HL-60 (cell line): ENCODE measurements around the gene ACSL6.

ENCODE experiments used
- DNase-seq, 2 experiments: peaks; one replicate each; pipeline ENCODE4 v3.0.0-alpha.2; 2010 to 2020; ENCODE audit warnings: low read depth in 1 of 2, low spot score in 1 of 2
- H3K27ac ChIP-seq: fragments of 250-450 bp; sonication (Bioruptor Pico); replicated peaks from 2 replicates; pipeline ENCODE4 v1.5.1; 2020; ENCODE audit warnings: mild to moderate bottlenecking, moderate library complexity
- H3K27me3 ChIP-seq: fragments of 250-450 bp; sonication (Bioruptor Pico); 2 replicates; pipeline ENCODE4 v1.5.1; 2021; ENCODE audit warnings: mild to moderate bottlenecking, moderate library complexity; ENCODE audit not compliant: insufficient read depth, poor library complexity, severe bottlenecking
- H3K4me3 ChIP-seq: replicated peaks from 2 replicates; pipeline ENCODE4 v1.5.1; 2011; ENCODE audit warnings: mild to moderate bottlenecking, control low read depth, low read length; ENCODE audit not compliant: insufficient read depth
- GABPA ChIP-seq: IDR thresholded peaks from 2 replicates; pipeline ENCODE4 v1.6.1; 2012; ENCODE audit warnings: low read depth
- POLR2AphosphoS5 ChIP-seq: IDR thresholded peaks from 2 replicates; pipeline ENCODE4 v1.6.1; 2012; ENCODE audit warnings: low read depth
- SPI1 ChIP-seq: IDR thresholded peaks from 2 replicates; pipeline ENCODE4 v1.6.1; 2012; ENCODE audit warnings: low read depth, mild to moderate bottlenecking, borderline replicate concordance
- TF ChIP-seq, protein P1 (sequence below): IDR thresholded peaks from one replicate; pipeline ENCODE4 v1.5.1; 2011; ENCODE audit warnings: low read length, control low read depth, inconsistent platforms; ENCODE audit not compliant: insufficient read depth
- TF ChIP-seq, protein P2 (sequence below): IDR thresholded peaks from 2 replicates; pipeline ENCODE4 v1.6.1; 2012; ENCODE audit warnings: low read depth; ENCODE audit not compliant: insufficient replicate concordance

Gene ACSL6

DNA sequence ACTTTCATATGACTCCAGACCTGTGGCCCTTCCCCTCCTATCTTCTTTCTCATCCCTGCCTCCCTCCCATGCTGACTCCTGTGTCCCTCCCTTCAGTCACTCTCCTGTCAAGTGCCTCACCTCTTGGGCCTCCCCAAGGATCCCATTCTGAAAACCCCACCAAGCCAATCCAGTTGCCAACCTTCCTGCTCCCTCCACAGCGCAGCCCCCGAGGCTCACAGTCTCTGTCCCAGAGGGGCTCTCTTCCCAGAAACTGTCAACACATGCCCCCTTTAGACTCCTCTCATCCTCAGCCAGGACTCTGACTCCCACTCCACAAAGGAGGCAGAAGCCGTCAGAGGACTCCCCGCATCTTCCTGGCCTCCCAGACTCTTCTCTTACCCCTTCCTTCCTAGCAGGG, 30.8 kb downstream of the ACSL6 start:
- TF ChIP-seq GABPA (no peak), POLR2AphosphoS5 (no peak), SPI1 (no peak)
- TF ChIP-seq, protein P1, sequence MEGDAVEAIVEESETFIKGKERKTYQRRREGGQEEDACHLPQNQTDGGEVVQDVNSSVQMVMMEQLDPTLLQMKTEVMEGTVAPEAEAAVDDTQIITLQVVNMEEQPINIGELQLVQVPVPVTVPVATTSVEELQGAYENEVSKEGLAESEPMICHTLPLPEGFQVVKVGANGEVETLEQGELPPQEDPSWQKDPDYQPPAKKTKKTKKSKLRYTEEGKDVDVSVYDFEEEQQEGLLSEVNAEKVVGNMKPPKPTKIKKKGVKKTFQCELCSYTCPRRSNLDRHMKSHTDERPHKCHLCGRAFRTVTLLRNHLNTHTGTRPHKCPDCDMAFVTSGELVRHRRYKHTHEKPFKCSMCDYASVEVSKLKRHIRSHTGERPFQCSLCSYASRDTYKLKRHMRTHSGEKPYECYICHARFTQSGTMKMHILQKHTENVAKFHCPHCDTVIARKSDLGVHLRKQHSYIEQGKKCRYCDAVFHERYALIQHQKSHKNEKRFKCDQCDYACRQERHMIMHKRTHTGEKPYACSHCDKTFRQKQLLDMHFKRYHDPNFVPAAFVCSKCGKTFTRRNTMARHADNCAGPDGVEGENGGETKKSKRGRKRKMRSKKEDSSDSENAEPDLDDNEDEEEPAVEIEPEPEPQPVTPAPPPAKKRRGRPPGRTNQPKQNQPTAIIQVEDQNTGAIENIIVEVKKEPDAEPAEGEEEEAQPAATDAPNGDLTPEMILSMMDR = no peak
- TF ChIP-seq, protein P2, sequence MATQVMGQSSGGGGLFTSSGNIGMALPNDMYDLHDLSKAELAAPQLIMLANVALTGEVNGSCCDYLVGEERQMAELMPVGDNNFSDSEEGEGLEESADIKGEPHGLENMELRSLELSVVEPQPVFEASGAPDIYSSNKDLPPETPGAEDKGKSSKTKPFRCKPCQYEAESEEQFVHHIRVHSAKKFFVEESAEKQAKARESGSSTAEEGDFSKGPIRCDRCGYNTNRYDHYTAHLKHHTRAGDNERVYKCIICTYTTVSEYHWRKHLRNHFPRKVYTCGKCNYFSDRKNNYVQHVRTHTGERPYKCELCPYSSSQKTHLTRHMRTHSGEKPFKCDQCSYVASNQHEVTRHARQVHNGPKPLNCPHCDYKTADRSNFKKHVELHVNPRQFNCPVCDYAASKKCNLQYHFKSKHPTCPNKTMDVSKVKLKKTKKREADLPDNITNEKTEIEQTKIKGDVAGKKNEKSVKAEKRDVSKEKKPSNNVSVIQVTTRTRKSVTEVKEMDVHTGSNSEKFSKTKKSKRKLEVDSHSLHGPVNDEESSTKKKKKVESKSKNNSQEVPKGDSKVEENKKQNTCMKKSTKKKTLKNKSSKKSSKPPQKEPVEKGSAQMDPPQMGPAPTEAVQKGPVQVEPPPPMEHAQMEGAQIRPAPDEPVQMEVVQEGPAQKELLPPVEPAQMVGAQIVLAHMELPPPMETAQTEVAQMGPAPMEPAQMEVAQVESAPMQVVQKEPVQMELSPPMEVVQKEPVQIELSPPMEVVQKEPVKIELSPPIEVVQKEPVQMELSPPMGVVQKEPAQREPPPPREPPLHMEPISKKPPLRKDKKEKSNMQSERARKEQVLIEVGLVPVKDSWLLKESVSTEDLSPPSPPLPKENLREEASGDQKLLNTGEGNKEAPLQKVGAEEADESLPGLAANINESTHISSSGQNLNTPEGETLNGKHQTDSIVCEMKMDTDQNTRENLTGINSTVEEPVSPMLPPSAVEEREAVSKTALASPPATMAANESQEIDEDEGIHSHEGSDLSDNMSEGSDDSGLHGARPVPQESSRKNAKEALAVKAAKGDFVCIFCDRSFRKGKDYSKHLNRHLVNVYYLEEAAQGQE = no peak
- no peak overlapping the region for H3K4me3 ChIP-seq
- no peaks in the 10 kb centered on the region for H3K27me3 ChIP-seq
- H3K27ac ChIP-seq = no peak overlapping the region
- DNase-seq = no peak

GRCh38 chr5:131979816-131980215, 31.6 kb downstream of the ACSL6 start:
- H3K27ac ChIP-seq = no peak overlapping the region
- no peak for DNase-seq
- no peaks in the 10 kb centered on the region for H3K27me3 ChIP-seq
- no peak for TF ChIP-seq POLR2AphosphoS5
- TF ChIP-seq, protein P1 = no peak
- no peak for TF ChIP-seq SPI1
- TF ChIP-seq, protein P2 = no peak
- TF ChIP-seq GABPA = no peak
- H3K4me3 ChIP-seq = no peak overlapping the region

- no peaks in the 10 kb centered on the region for H3K27me3 ChIP-seq
- TF ChIP-seq, protein P2 = no peak
- DNase-seq = no peak
- H3K27ac ChIP-seq = no peak overlapping the region
- H3K4me3 ChIP-seq = no peak overlapping the region
These were observed 34.2 kb downstream of the ACSL6 start for GRCh38 chr5:131977212-131977604.
